GM06990 (cell line): Measurements from ENCODE around the gene THOC6.
A peak's percentile ranks its signal among the peaks of the same experiment; 100 is the strongest.

ENCODE experiments used
- DNase-seq: peaks from one replicate; pipeline ENCODE4 v3.0.0-alpha.2; 2011; ENCODE audit not compliant: insufficient read length; ENCODE audit errors: extremely low read depth
- H3K27me3 ChIP-seq: replicated peaks from 2 replicates; pipeline ENCODE4 v1.6.0; 2011; ENCODE audit warnings: low read length; ENCODE audit not compliant: control insufficient read depth, insufficient read depth
- H3K36me3 ChIP-seq: 2 replicates; pipeline ENCODE4 v1.5.1; 2011; ENCODE audit warnings: low read length; ENCODE audit not compliant: control insufficient read depth, insufficient read depth
- H3K4me3 ChIP-seq: replicated peaks from 2 replicates; pipeline ENCODE4 v1.5.1; 2011; ENCODE audit warnings: low read depth, mild to moderate bottlenecking, control low read depth, low read length
- TF ChIP-seq, protein P1 (sequence below): IDR thresholded peaks from 2 replicates; pipeline ENCODE4 v1.5.1; 2011; ENCODE audit warnings: low read length, control low read depth, mild to moderate bottlenecking, inconsistent platforms; ENCODE audit not compliant: insufficient read depth, poor library complexity, severe bottlenecking

The THOC6 gene

DNA sequence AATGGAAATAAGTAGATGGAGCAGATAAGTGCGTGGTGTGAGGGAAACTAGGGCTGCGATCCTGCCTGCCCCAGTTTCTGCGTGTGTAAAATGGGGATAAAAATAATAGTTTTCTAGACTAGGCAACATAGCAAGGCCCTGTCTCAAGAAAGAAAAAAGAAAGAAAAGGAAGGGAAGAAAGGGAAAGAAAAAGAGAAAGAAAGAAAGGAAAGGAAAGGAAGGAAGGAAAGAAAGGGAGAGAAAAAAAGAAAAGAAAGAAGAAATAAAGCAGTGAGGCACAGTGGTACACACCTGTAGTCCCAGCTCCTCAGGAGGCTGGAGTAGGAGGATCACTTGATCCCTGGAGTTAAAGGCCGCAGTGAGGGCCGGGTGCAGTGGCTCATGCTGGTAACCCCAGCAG lies 41.4 kb upstream of the THOC6 start:
- peaks cover 1% of the 10 kb centered on the region for H3K27me3 ChIP-seq
- DNase-seq: no peak
- TF ChIP-seq, protein P1, sequence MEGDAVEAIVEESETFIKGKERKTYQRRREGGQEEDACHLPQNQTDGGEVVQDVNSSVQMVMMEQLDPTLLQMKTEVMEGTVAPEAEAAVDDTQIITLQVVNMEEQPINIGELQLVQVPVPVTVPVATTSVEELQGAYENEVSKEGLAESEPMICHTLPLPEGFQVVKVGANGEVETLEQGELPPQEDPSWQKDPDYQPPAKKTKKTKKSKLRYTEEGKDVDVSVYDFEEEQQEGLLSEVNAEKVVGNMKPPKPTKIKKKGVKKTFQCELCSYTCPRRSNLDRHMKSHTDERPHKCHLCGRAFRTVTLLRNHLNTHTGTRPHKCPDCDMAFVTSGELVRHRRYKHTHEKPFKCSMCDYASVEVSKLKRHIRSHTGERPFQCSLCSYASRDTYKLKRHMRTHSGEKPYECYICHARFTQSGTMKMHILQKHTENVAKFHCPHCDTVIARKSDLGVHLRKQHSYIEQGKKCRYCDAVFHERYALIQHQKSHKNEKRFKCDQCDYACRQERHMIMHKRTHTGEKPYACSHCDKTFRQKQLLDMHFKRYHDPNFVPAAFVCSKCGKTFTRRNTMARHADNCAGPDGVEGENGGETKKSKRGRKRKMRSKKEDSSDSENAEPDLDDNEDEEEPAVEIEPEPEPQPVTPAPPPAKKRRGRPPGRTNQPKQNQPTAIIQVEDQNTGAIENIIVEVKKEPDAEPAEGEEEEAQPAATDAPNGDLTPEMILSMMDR: no peak
- no peaks in the 10 kb centered on the region for H3K36me3 ChIP-seq
- H3K4me3 ChIP-seq: no peak overlapping the region

DNA sequence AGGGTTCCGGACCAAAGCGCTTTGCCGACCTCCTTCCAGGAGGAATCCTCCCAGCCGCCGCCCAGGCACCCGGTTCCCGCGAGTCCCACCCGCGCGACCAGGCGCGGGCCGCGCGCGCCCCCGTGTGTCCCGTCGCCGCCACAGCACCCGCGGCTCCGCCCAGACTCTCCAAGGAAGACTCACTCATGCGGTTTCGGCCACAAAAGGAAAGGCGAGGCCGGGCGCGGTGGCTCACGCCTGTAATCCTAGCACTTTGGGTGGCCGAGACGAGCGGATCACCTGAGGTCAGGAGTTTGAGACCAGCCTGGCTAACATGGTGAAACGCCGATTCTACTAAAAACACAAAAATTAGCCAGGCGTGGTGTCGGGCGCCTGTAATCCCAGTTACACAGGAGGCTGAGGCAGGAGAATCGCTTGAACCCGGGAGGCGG lies 40.1 kb upstream of the THOC6 start:
- Histone ChIP-seq H3K27me3 (peaks cover 1% of the 10 kb centered on the region), H3K4me3 (peak overlapping the region; percentile 34), H3K36me3 (no peaks in the 10 kb centered on the region)
- TF ChIP-seq, protein P1: peak; percentile 58
- DNase-seq: peak; percentile 85

DNA sequence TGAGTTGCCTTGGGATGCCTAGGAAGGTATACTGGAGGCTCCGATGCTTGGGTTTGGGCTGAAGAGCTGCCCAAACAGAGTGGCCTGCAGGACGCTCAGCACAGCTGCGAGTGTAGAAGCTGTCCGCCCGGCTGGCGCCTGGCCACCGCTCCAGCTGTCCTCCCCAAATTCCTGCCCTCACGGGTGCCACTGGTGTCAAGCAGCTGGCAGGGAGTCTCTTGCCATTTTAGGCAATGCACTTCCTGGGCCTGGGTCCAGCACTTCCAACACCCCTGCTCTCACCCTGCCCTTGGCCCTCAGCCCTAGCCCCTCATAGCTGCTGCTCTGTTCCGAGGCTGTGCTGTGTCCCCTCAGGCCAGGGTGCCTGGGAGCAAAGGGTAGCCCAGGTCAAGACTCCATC lies 38.4 kb upstream of the THOC6 start:
- Histone ChIP-seq H3K4me3 (no peak overlapping the region), H3K36me3 (no peaks in the 10 kb centered on the region), H3K27me3 (peaks cover 1% of the 10 kb centered on the region)
- TF ChIP-seq, protein P1: no peak
- DNase-seq: no peak

DNA sequence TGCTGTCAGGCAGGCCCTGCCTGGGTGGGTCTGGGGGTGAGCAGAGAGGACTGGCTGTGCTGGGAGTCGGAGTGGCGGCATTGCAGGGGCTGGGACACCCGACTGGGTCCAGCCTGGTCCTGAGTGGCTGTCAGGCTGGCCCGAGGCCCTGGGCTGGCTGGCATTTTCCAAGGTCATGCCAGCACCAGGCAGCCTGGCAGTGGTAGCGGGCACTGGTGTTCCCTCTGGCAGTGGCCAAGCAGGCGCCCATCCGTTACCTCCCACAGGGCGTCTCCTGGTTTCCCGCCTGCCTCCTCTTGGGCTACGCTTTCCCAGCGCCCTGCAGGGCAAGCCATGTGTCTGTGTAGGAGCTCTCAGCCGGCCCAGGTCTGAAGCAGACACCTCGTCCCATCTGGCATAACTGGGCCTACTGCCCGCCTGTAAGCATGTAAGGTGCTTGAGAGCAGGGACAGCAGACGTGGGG lies 37.9 kb upstream of the THOC6 start:
- Histone ChIP-seq H3K4me3 (no peak overlapping the region), H3K36me3 (no peaks in the 10 kb centered on the region), H3K27me3 (peaks cover 1% of the 10 kb centered on the region)
- TF ChIP-seq, protein P1: no peak
- DNase-seq: no peak

DNA sequence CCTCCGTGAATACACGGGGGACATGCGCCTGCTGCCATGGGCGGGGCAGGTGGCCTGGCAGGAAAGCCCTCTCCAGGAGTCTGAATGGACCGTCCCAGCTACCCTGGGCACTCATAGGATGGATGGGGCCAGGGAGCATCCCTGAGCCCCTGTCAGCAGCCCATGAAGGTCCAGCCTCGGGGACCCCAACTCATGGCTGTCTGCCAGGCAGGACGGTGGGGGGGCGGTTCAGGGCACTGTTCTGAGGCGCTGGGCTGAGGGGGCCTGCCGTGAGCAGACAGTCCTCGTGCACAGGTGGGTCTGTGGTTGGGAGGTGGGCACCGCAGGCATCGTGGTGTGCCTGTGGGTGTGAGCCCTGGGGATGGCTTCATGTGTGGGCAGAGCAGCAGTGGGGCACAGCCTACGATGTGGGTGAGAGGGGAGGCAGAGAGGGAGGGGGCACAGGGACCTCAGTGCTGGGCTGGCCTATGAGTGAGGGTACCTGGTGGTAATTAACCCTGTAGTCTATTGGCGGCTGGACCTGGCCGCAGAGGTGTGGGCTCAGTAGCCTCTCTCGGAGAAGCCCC lies 37.1 kb upstream of the THOC6 start:
- peaks cover 1% of the 10 kb centered on the region for H3K27me3 ChIP-seq
- TF ChIP-seq, protein P1: no peak
- no peak for DNase-seq

DNA sequence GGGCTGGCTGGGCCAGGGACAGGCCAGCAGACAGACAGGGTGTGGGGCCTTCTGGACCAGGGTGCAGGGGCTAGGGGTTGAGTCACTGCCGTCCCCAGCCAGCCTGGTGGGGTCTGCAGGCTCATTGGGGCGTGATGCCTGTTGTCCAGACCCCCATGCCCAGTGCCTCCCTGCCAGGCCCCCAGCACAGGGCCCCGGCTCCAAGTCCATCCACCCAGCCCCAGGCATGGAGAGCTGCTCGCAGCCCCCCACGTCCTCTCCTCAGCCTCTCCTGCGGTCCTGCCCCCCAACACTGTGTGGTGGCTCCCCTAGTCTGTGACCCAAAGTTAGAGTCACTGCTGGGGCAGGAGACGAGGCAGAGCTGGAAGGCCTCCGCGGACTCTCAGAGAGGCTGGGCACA lies 36.5 kb upstream of the THOC6 start:
- peaks cover 1% of the 10 kb centered on the region for H3K27me3 ChIP-seq
- no peak for DNase-seq
- TF ChIP-seq, protein P1: no peak
- no peaks in the 10 kb centered on the region for H3K36me3 ChIP-seq
- H3K4me3 ChIP-seq: no peak overlapping the region

More for the DNA sequence above, 37.1 kb upstream of the THOC6 start:
- Histone ChIP-seq H3K36me3 (no peaks in the 10 kb centered on the region), H3K4me3 (no peak overlapping the region)
